Esophagus muscularis mucosa (tissue), 4 donors: Measurements from ENCODE around the gene TMEM9B.

ENCODE experiments used
- CTCF ChIP-seq, 3 experiments: fragments of 200-600 bp in 2 of 3; fragments of 450-650 bp in 1 of 3; sonication (generic) in 2 of 3; IDR thresholded peaks; one replicate each; pipeline ENCODE4 v1.5.1; 2017 to 2019; ENCODE audit warnings: antibody characterized with exemption in 3 of 3, mild to moderate bottlenecking in 2 of 3, moderate library complexity in 1 of 3
- EP300 ChIP-seq: sonication (generic); formaldehyde crosslinking; IDR thresholded peaks from one replicate; pipeline ENCODE4 v1.6.1; 2017; ENCODE audit warnings: antibody characterized with exemption
- POLR2A ChIP-seq: fragments of 450-650 bp; IDR thresholded peaks from one replicate; pipeline ENCODE4 v1.6.1; 2017; ENCODE audit warnings: antibody characterized with exemption, moderate library complexity, mild to moderate bottlenecking, low read depth
- POLR2AphosphoS5 ChIP-seq, 2 donors: sonication (generic); formaldehyde crosslinking; IDR thresholded peaks; one replicate each; pipeline ENCODE4 v1.6.1; 2017; ENCODE audit warnings: antibody characterized with exemption in 2 of 2

GRCh38 chr11:8983552-8983951 is 19.3 kb upstream of the TMEM9B start:
- no peak for TF ChIP-seq CTCF (IDR thresholded peaks at IDR 0.05)
- TF ChIP-seq POLR2AphosphoS5 (IDR thresholded peaks at IDR 0.05) = no peak
- no peak for TF ChIP-seq POLR2A
- TF ChIP-seq EP300 = no peak
